Endodermal cell (in vitro differentiated cells): ENCODE measurements around the gene BCAN. TPM values are rescaled to one million over a fixed set of nuclear protein-coding genes. Genes with fewer than 3 reads are reported as not detected.
A peak's percentile ranks its signal among the peaks of the same experiment; 100 is the strongest.

Experiments
- DNase-seq: peaks from one replicate; pipeline ENCODE4 v3.0.0-alpha.2; 2017
- H3K27ac ChIP-seq: 2 replicates; pipeline ENCODE4 v1.5.1; 2013; ENCODE audit warnings: mild to moderate bottlenecking, low read depth, low read length, moderate library complexity
- H3K27me3 ChIP-seq: 2 replicates; pipeline ENCODE4 v1.6.1; 2013; ENCODE audit warnings: mild to moderate bottlenecking, low read length, moderate library complexity; ENCODE audit not compliant: insufficient read depth, control insufficient read depth, poor library complexity, severe bottlenecking
- H3K36me3 ChIP-seq: 2 replicates; pipeline ENCODE4 v1.7.0; 2013; ENCODE audit warnings: mild to moderate bottlenecking, low read length, moderate library complexity; ENCODE audit not compliant: control insufficient read depth, insufficient read depth
- H3K4me1 ChIP-seq: one replicate; pipeline ENCODE4 v1.7.0; 2013; ENCODE audit warnings: low read length; ENCODE audit not compliant: control insufficient read depth, insufficient read depth
- H3K4me3 ChIP-seq: 2 replicates; pipeline ENCODE4 v1.5.1; 2013; ENCODE audit warnings: mild to moderate bottlenecking, low read length, moderate library complexity
- H3K9ac ChIP-seq: 2 replicates; pipeline ENCODE4 v1.6.1; 2013; ENCODE audit warnings: mild to moderate bottlenecking, low read length, moderate library complexity; ENCODE audit not compliant: poor library complexity, severe bottlenecking; ENCODE audit errors: extremely low read depth
- H3K9me3 ChIP-seq: 2 replicates; pipeline ENCODE4 v1.6.1; 2013; ENCODE audit warnings: mild to moderate bottlenecking, low read length, moderate library complexity; ENCODE audit not compliant: control insufficient read depth
- H3K27ac Mint-ChIP-seq: 2 replicates; pipeline ENCODE4 v1.8.0; 2020; ENCODE audit warnings: mixed read lengths
- H3K27me3 Mint-ChIP-seq: 2 replicates; pipeline ENCODE4 v1.8.0; 2021; ENCODE audit warnings: mild to moderate bottlenecking, mixed read lengths; ENCODE audit not compliant: insufficient read depth
- H3K36me3 Mint-ChIP-seq: 2 replicates; pipeline ENCODE4 v1.8.0; 2020; ENCODE audit warnings: low read depth, mixed read lengths
- H3K4me1 Mint-ChIP-seq: 2 replicates; pipeline ENCODE4 v1.8.0; 2020; ENCODE audit warnings: mixed read lengths
- H3K4me3 Mint-ChIP-seq: 2 replicates; pipeline ENCODE4 v1.8.0; 2020; ENCODE audit warnings: mild to moderate bottlenecking, moderate library complexity, mixed read lengths
- H3K9me3 Mint-ChIP-seq: 2 replicates; pipeline ENCODE4 v1.8.0; 2020; ENCODE audit warnings: mild to moderate bottlenecking, mixed read lengths
- CTCF ChIP-seq: fragments of 200-600 bp; sonication (generic); conservative IDR thresholded peaks from 2 replicates; pipeline ENCODE4 v1.5.0; 2021; ENCODE audit warnings: antibody characterized with exemption, mild to moderate bottlenecking
- WGBS, 2 experiments: methylation state at CpG; one replicate each; pipeline versions ENCODE4 v1.1.5 to v1.1.7; 2013; ENCODE audit warnings: missing lambda C conversion rate in 2 of 2, mixed read lengths in 1 of 2; ENCODE audit not compliant: insufficient coverage in 1 of 2, insufficient read length in 1 of 2; 5-methylcytosine and 5-hydroxymethylcytosine counted together
- total RNA-seq, 2 donors: library from RNA; stranded (reverse); fragmentation: NEBNext Ultra II Directional in 1 of 2; extraction: Animal tissue kit (Norgen Biotek cat#: 25700) in 1 of 2; gene quantifications; 2 replicates in 1 of 2; 3 replicates in 1 of 2; pipeline ENCODE4 v1.2.1, GENCODE V29; 2021

BCAN gene
- total RNA-seq, 2 donors from 2014 or later: 0.31 TPM; not detected in 1

DNA sequence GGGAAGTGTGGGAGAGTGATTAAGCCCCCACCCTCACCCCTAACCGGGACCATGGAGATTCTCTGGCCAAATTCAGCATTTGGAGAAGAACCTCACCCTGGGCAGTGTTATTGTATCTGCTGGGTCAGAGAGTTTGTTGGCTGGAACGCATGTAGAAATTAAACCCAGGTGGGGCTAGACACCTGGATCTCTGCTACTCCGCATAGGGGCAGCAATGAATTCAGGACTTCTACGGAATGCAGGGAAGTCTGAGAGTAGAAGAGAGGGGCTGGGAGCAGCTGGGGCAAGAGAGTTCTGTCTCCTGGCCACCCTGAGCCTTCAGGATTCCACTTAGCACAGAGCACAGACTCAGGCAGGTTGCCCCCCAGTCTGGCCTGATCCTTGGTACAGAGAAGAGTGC is 67.1 kb downstream of the BCAN start:
- Mint-ChIP-seq H3K4me3 (no peak overlapping the region), H3K27ac (peak overlapping the region; percentile 36), H3K27me3 (peaks cover 17% of the 10 kb centered on the region), H3K36me3 (no peaks in the 10 kb centered on the region), H3K9me3 (no peaks in the 10 kb centered on the region), H3K4me1 (peaks cover 46% of the 10 kb centered on the region)
- Histone ChIP-seq H3K27me3 (no peaks in the 10 kb centered on the region), H3K36me3 (no peaks in the 10 kb centered on the region), H3K4me3 (no peak overlapping the region), H3K4me1 (peaks cover 18% of the 10 kb centered on the region), H3K9ac (no peak overlapping the region), H3K27ac (peak overlapping the region; percentile 55), H3K9me3 (no peaks in the 10 kb centered on the region)
- no peak for DNase-seq
- WGBS, 2 experiments: 61 to 82% methylated on average over 2 to 4 of the region's 4 CpGs
- no peak for TF ChIP-seq CTCF

Other genes starting within 250 kb of the BCAN start
- 10 to 100 TPM; 10.5 to 12.8 TPM for gene MEF2D, start 141.3 kb upstream of the BCAN start, total RNA-seq
- gene IQGAP3, start 69.6 kb upstream of the BCAN start, total RNA-seq: 10 to 100 TPM; 28.6 to 36.9 TPM
- not detected for gene TTC24, start 62.4 kb upstream of the BCAN start, total RNA-seq
- gene NAXE, start 50.3 kb upstream of the BCAN start, total RNA-seq: 100 to 1,000 TPM in 1 of 2 donors, 10 to 100 TPM in 1; 96.0 to 129 TPM
- gene GPATCH4, start 40.6 kb upstream of the BCAN start, total RNA-seq: 10 to 100 TPM; 23.0 to 34.4 TPM
- 1 to 10 TPM in 1 of 2 donors, under 1 TPM in 1; 0.42 to 2.8 TPM for gene HAPLN2, start 22.7 kb upstream of the BCAN start, total RNA-seq
- gene NES, start 35.3 kb downstream of the BCAN start, total RNA-seq: 100 to 1,000 TPM in 1 of 2 donors, 10 to 100 TPM in 1; 65.8 to 103 TPM
- 100 to 1,000 TPM; 243 to 780 TPM for gene CRABP2, start 63.5 kb downstream of the BCAN start, total RNA-seq
- gene METTL25B, start 86.4 kb downstream of the BCAN start, total RNA-seq: 10 to 100 TPM; 25.9 to 35.5 TPM
- 10 to 100 TPM; 37.2 to 39.9 TPM for gene ISG20L2, start 86.6 kb downstream of the BCAN start, total RNA-seq
- gene MRPL24, start 99.0 kb downstream of the BCAN start, total RNA-seq: 10 to 100 TPM; 32.2 to 35.5 TPM
- gene HDGF, start 109.6 kb downstream of the BCAN start, total RNA-seq: 100 to 1,000 TPM; 493 to 495 TPM
- 100 to 1,000 TPM; 108 to 111 TPM for gene PRCC, start 125.4 kb downstream of the BCAN start, total RNA-seq
- gene SH2D2A, start 174.7 kb downstream of the BCAN start, total RNA-seq: 1 to 10 TPM; 2.4 to 7.7 TPM
- under 1 TPM; 0.07 to 0.09 TPM for gene INSRR, start 217.0 kb downstream of the BCAN start, total RNA-seq
- gene NTRK1, start 218.7 kb downstream of the BCAN start, total RNA-seq: under 1 TPM; 0.44 to 0.82 TPM